Endothelial cell of umbilical vein (primary cell): ENCODE data around the gene TP73.

Experiments
- JUN ChIP-seq: IDR thresholded peaks from 2 replicates; pipeline ENCODE4 v1.6.1; 2011; ENCODE audit warnings: borderline replicate concordance, low read depth; ENCODE audit not compliant: insufficient read length, insufficient read depth
- MYC ChIP-seq: IDR thresholded peaks from one replicate; pipeline ENCODE4 v1.6.1; 2011; ENCODE audit warnings: mild to moderate bottlenecking, low read depth, low read length
- POLR2A ChIP-seq: IDR thresholded peaks from 2 replicates; pipeline ENCODE4 v1.6.1; 2012; ENCODE audit warnings: low read depth, mild to moderate bottlenecking, control low read depth, low read length
- POLR2AphosphoS5 ChIP-seq: IDR thresholded peaks from 2 replicates; pipeline ENCODE4 v1.6.1; 2012; ENCODE audit warnings: low read depth, mild to moderate bottlenecking, control low read depth, low read length, moderate library complexity; ENCODE audit not compliant: insufficient read depth
- TF ChIP-seq, protein P1 (sequence below), 2 donors: IDR thresholded peaks; 1 replicate in 1 of 2; 2 replicates in 1 of 2; pipeline ENCODE4 v1.5.1; 2011; ENCODE audit warnings: low read length in 2 of 2, mild to moderate bottlenecking in 2 of 2, moderate library complexity in 2 of 2, control low read depth in 1 of 2, inconsistent platforms in 1 of 2, low read depth in 1 of 2; ENCODE audit not compliant: insufficient read depth in 1 of 2; ENCODE audit errors: extremely low read depth in 1 of 2

DNA sequence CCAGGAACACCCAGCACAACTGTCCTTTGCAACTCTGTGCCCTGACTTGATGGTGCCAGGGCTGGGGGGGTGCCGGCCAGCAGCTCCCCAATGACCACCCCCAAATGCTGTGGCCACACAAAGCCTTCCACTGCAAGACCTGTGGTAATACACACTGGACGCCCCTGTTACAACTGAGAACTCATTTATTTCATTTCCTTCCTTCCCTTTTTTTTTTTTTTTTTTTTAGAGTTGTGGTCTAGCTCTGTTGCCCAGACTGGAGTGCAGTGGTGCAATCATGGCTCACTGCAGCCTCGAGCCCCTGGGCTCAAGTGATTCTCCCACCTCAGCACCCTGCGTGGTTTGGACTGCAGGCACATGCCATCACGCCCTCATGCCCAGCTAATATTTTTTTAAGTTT lies 25.2 kb downstream of the TP73 start:
- TF ChIP-seq POLR2AphosphoS5: no peak
- TF ChIP-seq, protein P1, sequence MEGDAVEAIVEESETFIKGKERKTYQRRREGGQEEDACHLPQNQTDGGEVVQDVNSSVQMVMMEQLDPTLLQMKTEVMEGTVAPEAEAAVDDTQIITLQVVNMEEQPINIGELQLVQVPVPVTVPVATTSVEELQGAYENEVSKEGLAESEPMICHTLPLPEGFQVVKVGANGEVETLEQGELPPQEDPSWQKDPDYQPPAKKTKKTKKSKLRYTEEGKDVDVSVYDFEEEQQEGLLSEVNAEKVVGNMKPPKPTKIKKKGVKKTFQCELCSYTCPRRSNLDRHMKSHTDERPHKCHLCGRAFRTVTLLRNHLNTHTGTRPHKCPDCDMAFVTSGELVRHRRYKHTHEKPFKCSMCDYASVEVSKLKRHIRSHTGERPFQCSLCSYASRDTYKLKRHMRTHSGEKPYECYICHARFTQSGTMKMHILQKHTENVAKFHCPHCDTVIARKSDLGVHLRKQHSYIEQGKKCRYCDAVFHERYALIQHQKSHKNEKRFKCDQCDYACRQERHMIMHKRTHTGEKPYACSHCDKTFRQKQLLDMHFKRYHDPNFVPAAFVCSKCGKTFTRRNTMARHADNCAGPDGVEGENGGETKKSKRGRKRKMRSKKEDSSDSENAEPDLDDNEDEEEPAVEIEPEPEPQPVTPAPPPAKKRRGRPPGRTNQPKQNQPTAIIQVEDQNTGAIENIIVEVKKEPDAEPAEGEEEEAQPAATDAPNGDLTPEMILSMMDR (IDR thresholded peaks at IDR 0.05; ENCODE audit: extremely low read depth in 1 of 2, insufficient read depth in 1 of 2, low read depth in 1 of 2, low read length in 2 of 2): no peak
- TF ChIP-seq POLR2A: no peak
- TF ChIP-seq MYC: no peak
- no peak for TF ChIP-seq JUN
